Mesenchymal stem cell (in vitro differentiated cells and primary cell): ENCODE measurements around the gene FAS.
"Not testable (repeated sequence)": the region's sequence is repeated elsewhere in the genome, so short reads cannot be mapped to it uniquely, and the experiment has no call there.

Experiments
- DNase-seq: peaks from one replicate; pipeline ENCODE4 v3.0.0-alpha.2; 2013
- H2AFZ ChIP-seq: one replicate; pipeline ENCODE4 v1.6.1; 2013; ENCODE audit warnings: low read depth, mild to moderate bottlenecking, control low read depth, inconsistent platforms, low read length, moderate library complexity
- H2AK5ac ChIP-seq: 2 replicates; pipeline ENCODE4 v1.6.1; 2013; ENCODE audit warnings: low read length, moderate library complexity, mild to moderate bottlenecking, inconsistent platforms; ENCODE audit not compliant: severe bottlenecking
- H2BK120ac ChIP-seq: one replicate; pipeline ENCODE4 v1.6.1; 2013; ENCODE audit warnings: low read depth, mild to moderate bottlenecking, inconsistent platforms, low read length, moderate library complexity
- H2BK12ac ChIP-seq, 2 experiments: one replicate each; pipeline ENCODE4 v1.6.1; 2013; ENCODE audit warnings: inconsistent platforms in 2 of 2, low read length in 2 of 2, mild to moderate bottlenecking in 2 of 2, moderate library complexity in 2 of 2, control low read depth in 1 of 2
- H2BK15ac ChIP-seq: one replicate; pipeline ENCODE4 v1.6.1; 2013; ENCODE audit warnings: mild to moderate bottlenecking, low read depth, inconsistent platforms; ENCODE audit not compliant: poor library complexity, severe bottlenecking
- H2BK5ac ChIP-seq: 2 replicates; pipeline ENCODE4 v1.6.1; 2013; ENCODE audit warnings: low read depth, mild to moderate bottlenecking, low read length, control low read depth, inconsistent platforms; ENCODE audit not compliant: poor library complexity, severe bottlenecking
- H3K14ac ChIP-seq, 2 experiments: one replicate each; pipeline ENCODE4 v1.6.1; 2013; ENCODE audit warnings: inconsistent platforms in 2 of 2, low read length in 2 of 2, control low read depth in 1 of 2, mild to moderate bottlenecking in 1 of 2, moderate library complexity in 1 of 2
- H3K18ac ChIP-seq, 2 experiments: one replicate each; pipeline ENCODE4 v1.6.1; 2013; ENCODE audit warnings: inconsistent platforms in 2 of 2, low read length in 2 of 2, control low read depth in 1 of 2, low read depth in 1 of 2, mild to moderate bottlenecking in 1 of 2
- H3K23ac ChIP-seq, 2 experiments: one replicate each; pipeline ENCODE4 v1.6.1; 2013; ENCODE audit warnings: inconsistent platforms in 2 of 2, low read length in 2 of 2, mild to moderate bottlenecking in 2 of 2, moderate library complexity in 2 of 2, control low read depth in 1 of 2
- H3K27ac ChIP-seq: 2 replicates; pipeline ENCODE4 v1.5.1; 2013; ENCODE audit warnings: mild to moderate bottlenecking, moderate library complexity, low read length, control low read depth, inconsistent platforms; ENCODE audit not compliant: poor library complexity, severe bottlenecking
- H3K27me3 ChIP-seq, 2 experiments: 2 replicates each; pipeline versions ENCODE4 v1.6.1 to v1.7.0; 2013; ENCODE audit warnings: low read length in 2 of 2, mild to moderate bottlenecking in 2 of 2, moderate library complexity in 2 of 2, control low read depth in 1 of 2, inconsistent platforms in 1 of 2; ENCODE audit not compliant: control insufficient read depth in 1 of 2, insufficient read depth in 1 of 2
- H3K36me3 ChIP-seq, 2 experiments: 2 replicates each; pipeline versions ENCODE4 v1.6.1 to v1.7.0; 2013; ENCODE audit warnings: low read length in 2 of 2, control low read depth in 1 of 2, inconsistent platforms in 1 of 2, low read depth in 1 of 2, mild to moderate bottlenecking in 1 of 2; ENCODE audit not compliant: insufficient read depth in 2 of 2, control insufficient read depth in 1 of 2
- H3K4ac ChIP-seq, 2 experiments: one replicate each; pipeline ENCODE4 v1.6.1; 2013; ENCODE audit warnings: inconsistent platforms in 2 of 2, low read length in 2 of 2, mild to moderate bottlenecking in 2 of 2, moderate library complexity in 2 of 2, control low read depth in 1 of 2, low read depth in 1 of 2
- H3K4me1 ChIP-seq: 2 replicates; pipeline ENCODE4 v1.6.1; 2013; ENCODE audit warnings: low read depth, low read length, control low read depth; ENCODE audit not compliant: control insufficient read depth, insufficient read depth
- H3K4me2 ChIP-seq: 2 replicates; pipeline ENCODE4 v1.6.1; 2013; ENCODE audit warnings: low read length, mild to moderate bottlenecking, inconsistent platforms; ENCODE audit not compliant: poor library complexity, severe bottlenecking
- H3K4me3 ChIP-seq, 2 experiments: 2 replicates each; pipeline versions ENCODE4 v1.5.1 to v1.7.0; 2013; ENCODE audit warnings: low read length in 2 of 2, mild to moderate bottlenecking in 2 of 2, control low read depth in 1 of 2, low read depth in 1 of 2; ENCODE audit not compliant: insufficient read depth in 1 of 2
- H3K79me1 ChIP-seq: replicated peaks from 2 replicates; pipeline ENCODE4 v1.6.1; 2013; ENCODE audit warnings: mild to moderate bottlenecking, control low read depth, low read length, inconsistent platforms; ENCODE audit not compliant: poor library complexity, severe bottlenecking
- H3K9ac ChIP-seq: 2 replicates; pipeline ENCODE4 v1.7.0; 2013; ENCODE audit warnings: mild to moderate bottlenecking, low read length, moderate library complexity
- H3K9me3 ChIP-seq: 2 replicates; pipeline ENCODE4 v1.7.0; 2013; ENCODE audit warnings: mild to moderate bottlenecking, low read length; ENCODE audit not compliant: control insufficient read depth
- H4K8ac ChIP-seq: one replicate; pipeline ENCODE4 v1.6.1; 2013; ENCODE audit warnings: inconsistent platforms, mild to moderate bottlenecking, low read length, moderate library complexity
- H4K91ac ChIP-seq: one replicate; pipeline ENCODE4 v1.6.1; 2013; ENCODE audit warnings: mild to moderate bottlenecking, low read length, inconsistent platforms
- WGBS: methylation state at CpG from one replicate; pipeline ENCODE4 v1.1.7; 2013; ENCODE audit warnings: mixed read lengths; 5-methylcytosine and 5-hydroxymethylcytosine counted together

Gene FAS

GRCh38 chr10:89018700-89019346, 28.2 kb downstream of the FAS start:
- DNase-seq, H3K27ac ChIP-seq, H2AK5ac ChIP-seq, H3K9ac ChIP-seq, H2BK15ac ChIP-seq, H2AFZ ChIP-seq, H2BK5ac ChIP-seq, H3K79me1 ChIP-seq, H3K4me1 ChIP-seq, H3K4ac ChIP-seq, H2BK120ac ChIP-seq, H3K9me3 ChIP-seq, H3K27me3 ChIP-seq, H2BK12ac ChIP-seq, H4K8ac ChIP-seq, H3K4me2 ChIP-seq, H3K23ac ChIP-seq, H4K91ac ChIP-seq, H3K14ac ChIP-seq, H3K4me3 ChIP-seq, H3K18ac ChIP-seq: not testable (repeated sequence)
- peaks cover 20 to 93% of the 10 kb centered on the region in 2 experiments for H3K36me3 ChIP-seq
- 94% methylated on average over 15 of the region's 15 CpGs for WGBS

- no peaks in the 10 kb centered on the region for H3K79me1 ChIP-seq
- peaks cover 2% of the 10 kb centered on the region for H3K4me1 ChIP-seq
- no peak overlapping the region for H2BK12ac ChIP-seq
- DNase-seq, result no peak
- H3K9me3 ChIP-seq, result no peaks in the 10 kb centered on the region
- peaks cover 20 to 93% of the 10 kb centered on the region in 2 experiments for H3K36me3 ChIP-seq
- H3K18ac ChIP-seq, result no peak overlapping the region
- no peak overlapping the region for H2BK120ac ChIP-seq
- no peak overlapping the region for H3K14ac ChIP-seq
- H3K4ac ChIP-seq, result no peak overlapping the region
- H3K27ac ChIP-seq, result no peak overlapping the region
- no peak overlapping the region for H3K4me3 ChIP-seq
- no peak overlapping the region for H4K8ac ChIP-seq
- no peak overlapping the region for H3K4me2 ChIP-seq
- H3K9ac ChIP-seq, result no peak overlapping the region
- WGBS, result 94% methylated on average over 2 of the region's 2 CpGs
- no peak overlapping the region for H2BK5ac ChIP-seq
- H3K23ac ChIP-seq, result no peak overlapping the region
- H4K91ac ChIP-seq, result no peak overlapping the region
- H2AFZ ChIP-seq, result no peak overlapping the region
- no peak overlapping the region for H2BK15ac ChIP-seq
- H2AK5ac ChIP-seq, result no peak overlapping the region
- H3K27me3 ChIP-seq, result no peaks in the 10 kb centered on the region
Observed at GRCh38 chr10:89019569-89020327, 29.1 kb downstream of the FAS start.

- not testable (repeated sequence) for H4K91ac ChIP-seq, H3K4me2 ChIP-seq, H3K79me1 ChIP-seq, H3K27me3 ChIP-seq, DNase-seq, H2AK5ac ChIP-seq, H3K27ac ChIP-seq, H2BK12ac ChIP-seq, H3K9me3 ChIP-seq, H3K14ac ChIP-seq, H2BK15ac ChIP-seq, H2AFZ ChIP-seq, H3K4me3 ChIP-seq, H3K4me1 ChIP-seq, H3K23ac ChIP-seq, H4K8ac ChIP-seq, H2BK5ac ChIP-seq, H2BK120ac ChIP-seq, H3K4ac ChIP-seq, H3K18ac ChIP-seq, H3K9ac ChIP-seq
- H3K36me3 ChIP-seq, result peaks cover 18 to 93% of the 10 kb centered on the region in 2 experiments
- 79% methylated on average over 6 of the region's 6 CpGs for WGBS
Observed at GRCh38 chr10:89021526-89021925, 30.9 kb downstream of the FAS start.

GRCh38 chr10:89022734-89023133, 32.1 kb downstream of the FAS start:
- Histone ChIP-seq H2AK5ac (no peak overlapping the region), H2BK15ac (no peak overlapping the region), H3K4ac (no peak overlapping the region), H4K91ac (no peak overlapping the region), H3K27me3 (no peaks in the 10 kb centered on the region), H3K18ac (no peak overlapping the region), H3K4me3 (no peak overlapping the region), H2BK5ac (no peak overlapping the region), H3K4me2 (no peak overlapping the region), H3K23ac (no peak overlapping the region), H3K9ac (no peak overlapping the region), H2BK120ac (no peak overlapping the region), H2BK12ac (no peak overlapping the region), H3K36me3 (peaks cover 14 to 87% of the 10 kb centered on the region in 2 experiments), H3K79me1 (no peaks in the 10 kb centered on the region), H3K27ac (no peak overlapping the region), H3K14ac (no peak overlapping the region), H3K4me1 (peaks cover 2% of the 10 kb centered on the region), H4K8ac (no peak overlapping the region), H2AFZ (no peak overlapping the region), H3K9me3 (no peaks in the 10 kb centered on the region)
- DNase-seq, result no peak
- 100% methylated on average over 1 of the region's 2 CpGs for WGBS
